Dermis microvascular lymphatic vessel endothelial cell (primary cell): ENCODE data around the gene FGF5. TPM values are rescaled to one million over a fixed set of nuclear protein-coding genes. Genes with fewer than 3 reads are reported as not detected.
"Not testable (repeated sequence)": the region's sequence is repeated elsewhere in the genome, so short reads cannot be mapped to it uniquely, and the experiment has no call there.

ENCODE experiments used
- DNase-seq, 2 donors: peaks; one replicate each; pipeline versions ENCODE4 v3.0.0 to v3.0.0-alpha.2; 2010; ENCODE audit warnings: low read depth in 2 of 2
- total RNA-seq: library from RNA; depleted of rRNA; stranded (reverse); fragments of >200 nt; gene quantifications from 2 replicates; pipeline ENCODE4 v1.2.1, GENCODE V29; 2014

The FGF5 gene
- total RNA-seq, 1 donor from 2014 or later: 0.13 TPM

DNA sequence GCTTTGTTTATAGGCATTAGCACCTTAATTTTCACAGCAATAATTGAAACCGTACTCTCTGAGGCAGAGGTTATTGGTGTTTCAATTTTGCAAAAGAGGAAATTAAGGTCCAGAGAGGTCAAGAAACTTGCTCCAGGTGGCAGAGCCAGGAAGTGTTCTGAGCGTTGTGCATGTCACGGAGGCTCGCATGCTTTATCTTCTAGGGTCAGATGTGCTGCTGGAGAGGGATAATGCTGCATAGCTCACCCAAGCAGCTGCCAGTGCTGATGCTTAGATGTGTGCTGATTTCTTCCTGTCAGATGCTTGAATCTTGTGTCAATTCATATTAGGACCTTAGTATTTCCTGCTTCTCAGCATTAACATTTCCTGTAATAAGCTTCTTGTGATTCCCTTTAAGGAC is 13.0 kb upstream of the FGF5 start:
- DNase-seq: peak in 1 of 2 donors; percentile 41

DNA sequence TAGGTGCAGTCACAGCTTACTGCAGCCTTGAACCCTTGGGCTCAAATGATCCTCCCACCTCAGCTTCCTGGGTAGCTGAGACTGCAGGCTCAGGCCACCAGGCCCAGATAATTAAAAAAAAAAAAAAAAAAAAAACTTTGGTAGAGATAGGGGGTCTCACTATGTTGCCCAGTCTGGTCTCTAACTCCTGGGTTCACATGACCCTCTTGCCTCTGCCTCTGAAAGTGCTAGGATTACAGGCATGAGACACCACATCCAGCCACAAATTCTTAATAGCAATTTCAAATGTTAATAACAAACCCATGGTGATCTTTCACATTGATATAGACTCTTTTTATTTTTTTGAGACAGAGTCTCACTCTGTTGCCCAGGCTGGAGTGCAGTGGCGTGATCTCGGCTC is 12.3 kb upstream of the FGF5 start:
- no peak for DNase-seq

DNA sequence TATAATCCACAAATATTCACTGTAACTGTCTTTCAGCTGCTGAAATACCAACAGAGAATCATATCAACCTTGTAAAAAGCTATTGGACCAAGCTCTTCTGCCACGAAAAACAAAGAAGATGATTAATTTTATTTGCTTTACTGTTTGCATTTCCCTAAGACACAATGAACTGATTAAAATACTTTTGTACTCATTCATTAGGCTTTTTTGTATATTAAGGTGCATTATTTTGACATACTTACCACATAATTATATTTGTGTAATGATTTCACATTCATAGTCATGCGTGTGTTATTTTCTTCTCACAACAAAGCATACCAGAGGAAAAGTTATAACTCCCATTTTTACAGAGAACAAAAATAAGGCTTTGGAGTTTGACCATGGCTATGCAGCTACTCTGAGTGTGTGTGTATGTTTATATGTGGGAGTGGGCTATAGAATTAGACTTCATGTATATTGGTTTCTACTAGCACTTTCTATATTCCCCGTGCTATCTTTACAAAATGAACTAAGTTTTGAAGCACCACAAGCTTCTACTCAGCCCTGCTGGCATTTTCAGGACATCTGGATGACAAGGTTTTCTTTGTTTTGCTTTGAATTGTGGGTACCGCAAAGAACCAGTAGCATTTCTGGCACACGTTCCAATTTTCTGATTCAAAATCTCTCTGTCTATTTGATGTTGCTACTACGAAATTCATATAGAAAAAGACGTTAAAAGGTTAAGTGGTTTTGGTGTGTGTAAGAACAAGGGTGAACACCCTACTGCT is 11.0 kb upstream of the FGF5 start:
- DNase-seq: no peak

DNA sequence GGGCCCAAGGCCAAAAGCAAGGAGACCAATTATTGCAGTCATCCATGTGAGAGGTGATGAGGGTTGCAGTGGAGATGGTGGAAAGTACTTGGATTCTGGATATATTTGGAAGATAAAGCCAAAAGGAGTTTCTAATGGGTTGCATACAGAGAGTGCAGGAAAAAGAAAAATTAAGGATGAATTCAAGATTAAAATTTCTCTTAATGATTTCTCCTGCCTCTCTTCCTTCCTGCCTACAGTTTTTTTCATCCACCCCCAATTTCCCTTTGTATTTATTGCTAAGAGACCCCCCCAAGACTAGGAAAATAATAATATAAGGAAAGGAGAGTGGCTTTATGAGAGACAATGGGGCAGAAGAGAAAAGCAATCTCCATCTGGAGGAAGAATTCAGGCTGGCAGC is 8.6 kb upstream of the FGF5 start:
- DNase-seq: no peak

DNA sequence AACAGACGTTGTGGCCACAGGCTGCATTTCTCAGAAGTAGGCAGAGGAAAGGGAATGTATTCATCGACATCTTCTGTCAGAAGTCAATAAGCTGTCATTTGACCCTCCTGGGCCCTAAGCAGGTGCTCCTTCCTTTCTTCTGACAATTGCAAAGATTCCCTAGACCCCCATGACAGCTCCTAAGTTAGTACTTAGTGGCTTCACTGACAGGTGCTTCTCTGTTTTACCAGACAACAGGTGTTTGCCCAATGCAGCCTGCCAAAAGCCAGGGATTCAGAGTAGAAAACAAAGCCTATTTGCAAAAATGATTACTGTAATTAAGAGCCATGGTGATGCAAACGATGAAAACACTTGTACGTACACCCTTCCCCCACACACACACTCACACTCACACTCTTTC is 7.5 kb upstream of the FGF5 start:
- DNase-seq: no peak

DNA sequence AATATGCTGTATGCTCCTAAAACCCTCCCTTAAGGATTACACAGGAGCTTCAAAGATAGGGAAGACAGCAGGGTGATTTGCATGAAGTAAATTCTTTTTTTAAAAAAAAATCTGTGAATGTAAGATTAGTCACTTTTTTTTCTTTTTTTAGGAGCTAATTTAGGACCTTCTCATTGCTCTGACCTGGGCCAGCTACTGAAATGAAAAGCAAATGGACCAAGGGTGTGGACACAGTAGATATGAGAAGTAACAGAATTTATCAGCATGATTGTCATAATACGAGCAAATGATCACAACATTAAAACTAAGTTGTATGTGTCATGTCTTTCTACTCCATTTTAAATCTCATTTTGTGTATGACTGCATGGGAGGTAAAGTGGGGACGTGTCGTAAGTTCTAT is 6.6 kb upstream of the FGF5 start:
- DNase-seq: no peak

DNA sequence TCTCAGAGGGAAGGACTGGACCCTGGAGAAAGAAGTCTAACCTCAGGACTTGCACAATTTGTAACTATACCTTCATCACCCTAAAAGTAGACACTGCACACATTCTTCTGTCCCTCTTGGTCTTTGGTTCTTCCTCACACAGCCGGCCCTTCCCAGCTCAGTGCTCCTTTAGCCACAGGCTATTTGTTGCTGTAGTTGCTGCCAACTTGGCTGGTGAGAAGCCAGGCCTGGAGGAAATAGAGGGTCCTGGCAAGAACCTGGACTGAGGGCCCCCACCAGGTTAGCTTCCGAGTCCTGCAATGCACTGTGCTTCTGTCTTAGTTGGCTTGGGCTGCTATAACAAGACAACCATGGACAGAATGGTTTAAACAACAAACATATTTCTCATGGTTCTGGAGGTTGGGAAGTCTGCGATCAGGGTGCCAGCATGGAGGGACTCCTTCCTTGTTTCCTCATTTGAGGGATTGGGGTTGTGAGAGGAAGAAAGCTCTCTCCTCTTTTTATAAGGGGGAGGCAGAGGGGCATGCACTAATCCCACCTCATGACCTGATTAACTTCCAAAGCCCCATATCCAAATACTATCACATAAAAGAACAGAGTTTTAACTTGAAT is 4.4 kb upstream of the FGF5 start:
- DNase-seq: no peak

DNA sequence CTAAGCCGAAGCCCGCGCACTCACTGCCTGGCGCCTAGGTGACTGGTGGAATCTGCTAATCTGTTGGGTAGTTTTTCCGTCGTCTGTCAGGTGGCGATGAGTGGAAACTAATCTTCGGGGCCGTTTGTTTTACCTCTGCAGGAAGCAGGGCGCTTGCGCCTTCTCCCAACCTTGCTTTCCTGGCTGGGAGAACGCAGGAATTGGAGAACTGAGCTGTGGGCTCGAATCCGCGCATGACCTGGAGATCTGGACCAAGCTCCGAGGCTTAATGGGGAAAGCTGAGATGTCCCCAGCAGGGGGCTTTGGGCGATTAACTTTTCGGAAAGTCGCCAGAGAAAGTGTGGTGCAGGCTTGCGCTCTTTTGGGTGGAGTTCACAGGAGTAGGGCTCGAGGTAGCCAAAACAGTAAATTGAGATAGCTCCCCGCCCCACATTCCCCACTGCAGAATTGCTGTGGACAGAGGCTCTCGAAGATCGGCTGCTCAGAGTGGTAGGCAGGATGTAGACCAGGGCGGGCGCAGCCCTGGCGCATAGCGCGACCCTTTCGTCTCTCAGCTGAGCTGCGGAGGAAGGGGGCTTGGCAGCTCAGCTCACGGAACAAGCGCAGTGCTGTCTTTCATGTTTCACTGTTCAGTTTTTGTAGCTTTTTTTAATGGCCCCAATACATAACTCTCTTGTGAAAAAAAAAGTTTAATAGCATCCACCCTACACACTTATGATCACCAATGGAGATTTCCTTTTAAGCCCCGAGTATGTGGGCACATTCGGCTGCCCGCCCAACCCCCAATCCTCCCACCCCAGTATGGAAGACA is 2.7 kb upstream of the FGF5 start:
- DNase-seq: peak in 1 of 2 donors; percentile 38

DNA sequence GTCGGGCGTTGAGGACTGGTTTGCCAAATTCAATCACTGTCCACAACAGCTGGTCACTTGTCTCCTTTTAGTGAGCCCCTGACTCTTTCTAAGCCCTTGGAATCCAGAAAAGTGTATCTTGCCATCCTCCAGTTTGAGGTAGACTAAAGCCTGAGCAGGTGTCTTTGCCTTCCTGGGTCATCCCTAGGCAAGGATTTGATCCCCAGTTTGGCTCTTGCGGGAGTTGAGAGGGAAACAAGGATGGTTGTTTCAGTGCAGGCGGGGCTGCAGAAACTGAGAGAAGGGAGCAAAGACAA is 2.2 kb upstream of the FGF5 start:
- no peak for DNase-seq

DNA sequence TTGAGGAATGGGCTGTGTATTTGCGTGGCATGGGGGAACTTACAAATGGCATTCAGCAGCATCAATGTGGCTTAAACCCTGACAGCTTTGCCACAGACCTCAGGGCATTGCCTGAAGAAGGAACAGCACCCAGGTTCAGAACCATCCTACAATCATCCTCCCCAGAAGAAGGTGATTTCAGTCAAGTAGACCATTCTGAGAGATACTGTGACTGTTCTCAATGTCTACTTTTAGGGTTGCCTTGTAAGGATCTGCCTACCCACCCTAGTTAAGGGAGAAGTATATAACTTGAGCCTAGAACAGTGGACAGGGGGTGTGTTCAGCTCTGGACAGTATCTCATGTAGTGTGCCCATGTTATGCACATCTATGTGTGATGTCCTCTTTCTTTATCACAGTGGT is 1.6 kb upstream of the FGF5 start:
- DNase-seq: no peak

DNA sequence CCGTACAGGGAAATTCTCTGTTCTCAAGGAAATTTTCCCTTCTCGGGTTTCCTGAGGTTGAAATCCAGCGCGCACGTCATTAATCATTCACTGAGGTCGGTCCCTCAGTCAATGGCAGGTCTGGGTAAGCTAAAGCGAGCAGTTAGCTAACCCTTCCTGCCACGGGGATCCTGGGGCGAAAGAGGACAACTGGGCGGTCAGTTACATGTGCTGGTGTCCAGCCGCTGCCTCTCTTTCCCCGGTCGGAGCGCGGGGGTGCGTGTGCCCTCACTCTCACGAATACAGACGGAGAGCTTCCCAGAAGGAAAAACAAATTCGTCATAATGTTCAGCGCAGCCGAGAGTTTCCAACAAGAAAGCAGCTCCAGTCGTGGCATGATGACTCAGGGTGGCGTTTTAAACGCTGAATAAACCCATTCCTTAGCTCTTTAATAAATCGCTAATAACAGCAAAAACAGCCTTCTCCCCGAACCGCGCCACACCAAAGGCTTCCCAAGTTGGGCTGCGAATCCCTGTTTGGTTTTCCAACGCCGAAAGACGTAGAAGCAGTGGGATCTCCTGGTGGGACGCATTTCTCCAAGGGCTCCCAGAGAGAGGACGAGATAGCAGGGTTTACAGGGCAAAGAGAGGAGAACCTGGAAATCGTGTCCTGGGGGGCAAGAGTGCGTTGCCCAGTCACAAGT is 752 bp upstream of the FGF5 start:
- DNase-seq: peak in 1 of 2 donors; percentile 86

DNA sequence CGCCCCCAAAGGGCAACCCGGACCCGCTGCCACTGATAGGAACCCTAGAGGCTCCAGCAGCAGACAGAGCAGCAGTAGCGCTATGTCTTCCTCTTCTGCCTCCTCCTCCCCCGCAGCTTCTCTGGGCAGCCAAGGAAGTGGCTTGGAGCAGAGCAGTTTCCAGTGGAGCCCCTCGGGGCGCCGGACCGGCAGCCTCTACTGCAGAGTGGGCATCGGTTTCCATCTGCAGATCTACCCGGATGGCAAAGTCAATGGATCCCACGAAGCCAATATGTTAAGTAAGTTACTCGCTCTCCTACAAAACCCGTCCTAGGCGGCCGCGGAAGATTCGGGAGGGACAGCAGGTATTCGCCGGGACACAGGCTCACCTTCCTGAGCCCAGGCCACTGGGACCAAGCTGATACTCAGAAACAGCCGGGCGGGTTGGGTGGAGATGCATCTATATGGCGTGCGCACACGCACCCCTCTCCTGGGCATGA is 477 bp downstream of the FGF5 start:
- DNase-seq: peak in 1 of 2 donors; percentile 47

DNA sequence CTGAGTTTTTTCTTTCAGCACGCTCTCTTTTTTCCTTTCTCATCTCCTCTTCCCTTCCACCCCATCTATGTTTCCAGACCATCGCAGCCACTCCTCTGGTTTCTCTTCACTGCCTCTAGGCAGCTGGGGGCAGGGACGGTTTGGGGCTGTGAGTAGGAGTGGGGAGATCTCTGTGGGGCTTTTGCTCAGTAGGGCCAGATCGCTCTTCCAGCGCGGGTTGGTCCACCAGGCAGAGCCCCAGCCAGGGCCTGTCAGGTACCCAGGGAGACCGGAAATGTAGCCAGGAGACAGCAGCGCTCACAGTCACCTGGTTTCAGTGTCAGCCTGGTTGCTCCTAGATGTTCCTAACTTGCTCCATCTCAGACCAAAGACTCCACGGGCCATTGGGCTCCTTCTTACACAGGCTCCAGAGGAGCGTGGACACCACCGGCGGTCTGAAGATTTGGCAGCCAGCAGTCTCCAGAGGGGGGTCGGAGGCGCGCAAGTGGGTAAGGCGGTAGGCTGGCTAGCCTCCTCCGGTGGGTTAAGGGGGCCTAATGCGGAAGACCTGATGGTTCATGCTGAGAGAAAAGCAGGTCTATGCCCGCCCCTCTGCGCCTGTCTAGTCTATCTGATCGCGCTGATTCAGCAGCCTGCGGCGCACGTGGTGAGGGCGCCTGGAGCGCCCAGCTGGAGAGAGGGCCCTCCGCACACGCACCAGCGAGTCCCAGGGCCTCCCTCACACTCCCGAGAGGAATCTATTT is 1.8 kb downstream of the FGF5 start:
- peak in 1 of 2 donors; percentile 38 for DNase-seq

DNA sequence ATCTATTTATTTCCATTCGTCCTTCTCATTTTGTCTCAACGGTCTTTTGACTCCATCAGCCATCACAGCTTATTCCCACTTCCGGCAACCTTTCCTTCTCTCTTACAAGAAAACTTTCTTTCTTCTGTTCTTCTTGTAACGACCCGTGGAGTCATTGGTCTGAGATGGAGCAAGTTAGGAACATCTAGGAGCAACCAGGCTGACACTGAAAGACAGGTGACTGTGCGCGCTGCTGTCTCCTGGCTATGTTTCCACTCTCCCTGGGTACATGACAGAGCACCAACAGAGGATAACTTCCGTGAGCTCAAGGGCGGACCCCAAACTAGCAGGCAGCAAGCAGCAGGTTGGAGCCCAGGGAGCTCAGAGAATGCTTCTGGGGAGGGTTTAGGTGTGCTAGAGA is 2.5 kb downstream of the FGF5 start:
- DNase-seq: no peak

DNA sequence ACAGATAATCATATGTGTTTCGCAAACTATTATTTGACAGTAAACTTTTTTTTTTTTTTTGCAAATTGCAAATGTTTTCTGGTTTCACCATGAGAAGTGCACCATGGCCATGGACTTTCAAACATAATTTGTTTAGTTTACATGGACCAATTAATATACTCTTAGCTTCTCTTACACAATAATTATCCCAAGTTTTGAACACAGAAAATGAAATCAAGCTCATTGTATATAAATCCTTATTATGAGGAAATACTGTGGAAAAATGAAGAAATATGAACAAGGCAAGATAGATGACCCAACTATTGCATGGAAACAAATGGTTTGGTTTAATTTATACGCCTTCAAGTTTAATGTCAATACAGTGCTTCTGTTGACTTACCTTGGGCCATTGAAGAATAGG is 3.9 kb downstream of the FGF5 start:
- DNase-seq: no peak

DNA sequence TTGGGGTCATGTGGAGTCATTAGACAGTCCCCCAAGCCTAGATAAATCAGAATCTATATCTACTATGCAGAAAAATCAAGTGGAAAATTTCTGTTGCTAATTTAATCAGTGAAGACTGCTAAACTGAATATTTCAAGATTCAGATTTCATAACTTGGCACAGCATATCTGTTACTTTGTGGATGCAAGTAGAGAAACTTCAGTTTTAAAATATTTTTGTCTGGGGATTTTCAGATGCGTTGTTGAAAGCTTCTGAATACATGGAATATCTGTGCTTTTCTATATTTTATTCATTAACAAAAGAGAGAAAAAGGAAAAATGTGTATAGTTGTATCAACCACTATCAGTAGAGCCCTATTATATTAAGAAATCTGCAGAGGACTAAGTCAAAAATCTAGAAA is 4.4 kb downstream of the FGF5 start:
- no peak for DNase-seq

DNA sequence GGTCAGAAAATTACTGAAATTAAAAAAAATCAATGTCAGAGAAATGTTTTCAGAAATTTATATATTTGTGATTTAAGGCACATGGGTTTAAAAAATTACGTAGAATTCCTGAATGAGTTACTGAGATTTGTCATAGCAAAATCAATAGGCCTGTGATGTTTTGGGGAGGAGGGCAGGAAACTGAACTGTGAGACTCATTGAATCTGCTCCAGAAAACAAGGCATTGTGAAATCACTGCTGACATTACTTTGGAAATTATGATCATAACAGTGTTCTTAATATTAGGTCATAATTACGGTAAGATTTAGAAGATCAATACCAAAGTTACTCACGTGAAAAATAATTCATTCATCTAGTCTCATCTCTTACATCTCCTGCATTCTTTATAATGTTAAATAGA is 5.3 kb downstream of the FGF5 start:
- DNase-seq: peak in 1 of 2 donors; percentile 33

DNA sequence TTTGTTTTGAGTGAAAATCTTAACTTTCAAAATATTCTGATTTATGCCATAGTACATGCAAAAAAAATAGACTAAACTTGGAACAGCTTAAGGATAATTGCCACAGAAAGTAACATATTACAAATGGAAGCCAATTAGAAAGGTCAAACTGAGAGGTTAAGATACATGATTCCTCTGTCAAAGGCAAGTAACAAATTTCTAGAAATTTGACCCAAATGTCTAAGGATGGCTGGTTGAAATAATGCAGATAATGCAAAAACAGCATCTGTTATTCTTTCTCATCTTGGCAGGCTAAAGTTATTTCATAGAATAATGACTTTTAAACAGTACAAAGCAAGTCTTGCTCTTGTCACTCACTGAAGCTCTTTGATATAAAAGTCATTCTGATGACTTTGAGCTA is 10.5 kb downstream of the FGF5 start:
- DNase-seq: no peak

DNA sequence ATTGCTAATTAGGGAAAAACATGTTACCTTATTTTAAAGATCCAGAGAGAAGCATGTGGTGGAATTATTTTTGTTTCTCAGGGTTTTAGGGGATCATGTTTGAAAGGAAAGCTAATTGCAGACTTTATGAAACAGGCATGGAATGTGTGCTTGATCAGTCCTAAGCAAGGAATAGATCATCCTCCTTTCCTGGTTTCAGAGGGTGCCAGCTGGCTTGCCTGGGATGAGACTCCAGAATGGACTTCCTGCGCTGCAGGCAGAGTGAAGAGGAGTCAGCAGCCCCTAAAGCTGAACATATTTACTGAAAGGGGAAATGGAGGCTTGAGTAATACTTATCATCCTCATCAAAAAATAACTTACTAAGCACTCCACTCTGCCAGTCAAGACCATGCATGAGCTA is 13.3 kb downstream of the FGF5 start:
- DNase-seq: no peak

DNA sequence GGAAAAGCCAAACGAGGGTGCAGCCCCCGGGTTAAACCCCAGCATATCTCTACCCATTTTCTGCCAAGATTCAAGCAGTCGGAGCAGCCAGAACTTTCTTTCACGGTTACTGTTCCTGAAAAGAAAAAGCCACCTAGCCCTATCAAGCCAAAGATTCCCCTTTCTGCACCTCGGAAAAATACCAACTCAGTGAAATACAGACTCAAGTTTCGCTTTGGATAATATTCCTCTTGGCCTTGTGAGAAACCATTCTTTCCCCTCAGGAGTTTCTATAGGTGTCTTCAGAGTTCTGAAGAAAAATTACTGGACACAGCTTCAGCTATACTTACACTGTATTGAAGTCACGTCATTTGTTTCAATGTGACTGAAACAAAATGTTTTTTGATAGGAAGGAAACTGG is 20.0 kb downstream of the FGF5 start:
- no peak for DNase-seq

DNA sequence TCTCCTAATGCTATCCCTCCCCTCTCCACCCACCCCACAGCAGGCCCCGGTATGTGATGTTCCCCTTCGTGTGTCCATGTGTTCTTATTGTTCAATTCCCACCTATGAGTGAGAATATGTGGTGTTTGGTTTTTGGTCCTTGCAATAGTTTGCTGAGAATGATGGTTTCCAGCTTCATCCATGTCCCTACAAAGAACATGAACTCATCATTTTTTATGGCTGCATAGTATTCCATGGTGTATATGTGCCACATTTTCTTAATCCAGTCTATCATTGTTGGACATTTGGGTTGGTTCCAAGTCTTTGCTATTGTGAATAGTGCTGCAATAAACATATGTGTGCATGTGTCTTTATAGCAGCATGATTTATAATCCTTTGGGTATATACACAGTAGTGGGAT is 24.2 kb downstream of the FGF5 start:
- DNase-seq: not testable (repeated sequence)
